Smooth muscle cell of the brain vasculature (primary cell): ENCODE measurements around the gene CTAGE8.
"Not testable (repeated sequence)": the region's sequence is repeated elsewhere in the genome, so short reads cannot be mapped to it uniquely, and the experiment has no call there.

Experiments used
- DNase-seq: peaks from one replicate; pipeline ENCODE4 v3.0.0-alpha.2; 2012; ENCODE audit warnings: low read depth, low spot score

CTAGE8 gene, protein sequence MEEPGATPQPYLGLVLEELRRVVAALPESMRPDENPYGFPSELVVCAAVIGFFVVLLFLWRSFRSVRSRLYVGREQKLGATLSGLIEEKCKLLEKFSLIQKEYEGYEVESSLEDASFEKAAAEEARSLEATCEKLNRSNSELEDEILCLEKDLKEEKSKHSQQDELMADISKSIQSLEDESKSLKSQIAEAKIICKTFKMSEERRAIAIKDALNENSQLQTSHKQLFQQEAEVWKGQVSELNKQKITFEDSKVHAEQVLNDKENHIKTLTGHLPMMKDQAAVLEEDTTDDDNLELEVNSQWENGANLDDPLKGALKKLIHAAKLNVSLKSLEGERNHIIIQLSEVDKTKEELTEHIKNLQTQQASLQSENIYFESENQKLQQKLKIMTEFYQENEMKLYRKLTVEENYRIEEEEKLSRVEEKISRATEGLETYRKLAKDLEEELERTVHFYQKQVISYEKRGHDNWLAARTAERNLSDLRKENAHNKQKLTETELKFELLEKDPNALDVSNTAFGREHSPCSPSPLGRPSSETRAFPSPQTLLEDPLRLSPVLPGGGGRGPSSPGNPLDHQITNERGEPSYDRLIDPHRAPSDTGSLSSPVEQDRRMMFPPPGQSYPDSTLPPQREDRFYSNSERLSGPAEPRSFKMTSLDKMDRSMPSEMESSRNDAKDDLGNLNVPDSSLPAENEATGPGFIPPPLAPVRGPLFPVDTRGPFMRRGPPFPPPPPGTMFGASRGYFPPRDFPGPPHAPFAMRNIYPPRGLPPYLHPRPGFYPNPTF

DNA sequence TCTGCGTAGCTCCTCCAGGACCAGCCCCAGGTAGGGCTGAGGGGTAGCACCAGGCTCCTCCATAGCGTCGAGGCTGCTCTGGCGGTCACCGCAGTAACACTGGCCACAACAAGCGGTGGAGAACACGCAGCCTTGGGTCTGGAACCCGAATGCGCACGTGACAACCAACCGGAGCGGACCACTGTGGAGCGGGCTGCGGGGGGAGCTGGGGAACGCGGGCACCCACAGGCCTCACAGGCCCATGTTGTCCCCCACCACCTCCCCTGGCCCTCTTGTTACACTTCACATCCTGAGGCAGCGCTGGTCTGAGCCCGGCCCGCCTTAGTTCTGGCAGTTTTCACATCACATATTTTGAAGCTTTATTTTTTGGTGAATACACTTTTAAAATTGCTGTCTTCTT lies at the start of gene CTAGE8:
Gene CTAGE8 (minus strand): TSS at position 101 of the 400 bp plus-strand sequence. CDS start 38 bp downstream, at position 63.
- DNase-seq: not testable (repeated sequence)

- DNase-seq: not testable (repeated sequence)
These were observed 48.4 kb upstream of the CTAGE8 start for GRCh38 chr7:144317537-144317936.

GRCh38 chr7:144311872-144312469 lies 42.9 kb upstream of the CTAGE8 start, which contains the start of gene OR2A1:
TSS of gene OR2A1 (plus strand) at chr7:144312419. CDS start at chr7:144318125, 5,706 bp downstream.
- DNase-seq: not testable (repeated sequence)

DNA sequence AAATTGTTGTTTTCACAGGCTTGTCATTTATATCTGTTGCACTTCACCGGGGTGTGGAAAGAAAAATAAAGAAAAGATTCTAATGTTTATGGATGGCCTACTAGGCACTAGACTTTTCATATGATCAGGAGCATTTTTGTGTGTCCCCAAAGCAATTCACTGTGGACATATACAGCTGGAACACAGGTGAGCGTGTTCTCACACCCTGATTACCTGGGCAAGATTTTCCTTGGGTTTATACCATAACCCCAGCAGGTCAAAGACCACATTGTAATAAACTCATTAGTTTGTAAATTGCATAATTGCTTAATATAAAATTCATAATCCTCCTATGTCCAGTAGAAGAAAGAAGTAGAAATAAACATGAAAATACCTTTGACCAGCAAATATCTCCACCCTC lies 42.1 kb upstream of the CTAGE8 start:
- DNase-seq: not testable (repeated sequence)

GRCh38 chr7:144309702-144310101 lies 40.6 kb upstream of the CTAGE8 start:
- DNase-seq: not testable (repeated sequence)

DNA sequence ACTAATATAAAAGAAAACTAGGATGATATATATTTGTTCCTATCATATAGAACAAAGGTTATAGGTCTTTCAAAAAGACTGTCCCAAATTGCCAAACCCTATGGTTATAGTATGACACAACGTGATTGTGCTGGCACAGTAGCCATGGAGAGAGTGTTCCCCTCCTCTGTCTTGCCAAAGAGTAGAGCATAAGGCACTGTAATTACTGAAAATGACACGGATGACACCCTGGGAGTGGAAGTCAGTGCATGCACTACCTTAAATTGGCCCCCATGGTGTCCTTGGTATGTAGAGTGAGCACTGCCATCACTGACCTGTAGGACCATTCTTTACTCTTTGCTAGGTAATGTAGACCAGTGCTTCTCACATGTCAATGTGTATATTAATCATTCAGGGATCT lies 36.1 kb upstream of the CTAGE8 start:
- DNase-seq: not testable (repeated sequence)

GRCh38 chr7:144303607-144304006 lies 34.5 kb upstream of the CTAGE8 start:
- not testable (repeated sequence) for DNase-seq

DNA sequence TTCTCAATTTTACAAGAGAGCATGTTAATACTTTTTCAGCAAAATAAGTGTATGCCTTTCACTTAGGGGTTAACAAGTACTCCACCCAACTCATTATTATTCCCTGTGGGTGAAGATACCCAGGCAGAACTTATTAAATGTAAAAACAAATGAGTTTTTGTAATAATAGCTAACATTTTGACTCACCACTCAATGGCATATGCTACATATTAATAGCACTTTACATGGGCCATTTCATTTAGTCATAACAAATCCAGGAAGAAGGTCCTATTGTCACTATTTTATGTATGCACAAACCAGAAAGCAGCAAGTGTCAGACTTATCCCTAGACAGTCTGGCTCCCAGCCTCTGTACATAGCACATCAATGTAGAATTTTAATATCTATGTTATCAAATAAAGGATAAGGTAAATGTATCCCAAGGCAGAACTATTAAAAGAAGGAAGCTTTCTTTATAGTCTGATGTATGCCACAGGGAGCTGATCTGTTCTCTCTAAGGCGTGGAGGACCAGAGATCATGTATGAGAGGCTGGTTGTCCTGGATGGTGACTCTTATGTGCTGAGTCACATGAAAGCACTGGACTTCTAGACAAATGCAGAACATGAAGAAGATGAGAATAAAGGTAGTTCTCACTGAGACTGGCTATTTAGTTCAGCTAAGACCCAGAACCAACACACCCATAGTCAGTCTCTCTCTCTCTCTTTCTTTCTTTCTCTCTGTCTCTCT lies 33.7 kb upstream of the CTAGE8 start:
- DNase-seq: not testable (repeated sequence)

DNA sequence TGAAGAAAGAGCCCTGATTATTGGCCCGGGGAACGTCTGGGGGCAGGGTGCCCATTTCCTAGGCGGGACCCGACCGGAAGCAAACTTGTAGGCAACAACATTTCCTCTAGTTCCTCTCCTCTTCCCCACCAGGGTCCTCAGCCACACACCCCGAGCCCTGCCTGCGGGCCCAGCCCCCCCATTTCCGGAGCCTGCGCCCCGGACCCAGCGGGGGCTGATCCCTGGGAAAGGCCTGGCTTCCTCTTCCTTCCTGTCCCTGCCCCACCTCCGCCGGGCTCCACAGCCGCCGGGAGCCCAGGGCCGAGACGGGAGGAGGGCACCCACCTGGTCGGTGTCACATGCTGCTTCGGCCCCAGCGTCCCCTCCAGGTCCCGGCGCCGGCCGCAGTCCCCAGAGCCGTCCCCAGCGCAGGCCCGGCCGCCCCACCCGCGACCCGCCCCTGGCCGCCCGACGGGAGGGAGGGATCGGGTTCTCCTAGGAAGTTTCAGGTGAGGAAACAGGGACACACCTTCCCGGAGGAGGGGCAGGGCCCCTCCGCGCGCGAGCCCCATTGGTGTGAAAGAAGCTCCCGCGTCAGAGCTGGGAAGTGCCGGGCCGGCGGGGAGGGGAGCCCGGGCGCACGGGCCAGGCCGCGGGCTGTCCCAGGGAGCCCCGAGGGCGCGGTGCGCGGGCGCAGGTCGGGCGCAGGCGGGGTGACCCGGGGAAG lies 24.9 kb upstream of the CTAGE8 start:
- not testable (repeated sequence) for DNase-seq

DNA sequence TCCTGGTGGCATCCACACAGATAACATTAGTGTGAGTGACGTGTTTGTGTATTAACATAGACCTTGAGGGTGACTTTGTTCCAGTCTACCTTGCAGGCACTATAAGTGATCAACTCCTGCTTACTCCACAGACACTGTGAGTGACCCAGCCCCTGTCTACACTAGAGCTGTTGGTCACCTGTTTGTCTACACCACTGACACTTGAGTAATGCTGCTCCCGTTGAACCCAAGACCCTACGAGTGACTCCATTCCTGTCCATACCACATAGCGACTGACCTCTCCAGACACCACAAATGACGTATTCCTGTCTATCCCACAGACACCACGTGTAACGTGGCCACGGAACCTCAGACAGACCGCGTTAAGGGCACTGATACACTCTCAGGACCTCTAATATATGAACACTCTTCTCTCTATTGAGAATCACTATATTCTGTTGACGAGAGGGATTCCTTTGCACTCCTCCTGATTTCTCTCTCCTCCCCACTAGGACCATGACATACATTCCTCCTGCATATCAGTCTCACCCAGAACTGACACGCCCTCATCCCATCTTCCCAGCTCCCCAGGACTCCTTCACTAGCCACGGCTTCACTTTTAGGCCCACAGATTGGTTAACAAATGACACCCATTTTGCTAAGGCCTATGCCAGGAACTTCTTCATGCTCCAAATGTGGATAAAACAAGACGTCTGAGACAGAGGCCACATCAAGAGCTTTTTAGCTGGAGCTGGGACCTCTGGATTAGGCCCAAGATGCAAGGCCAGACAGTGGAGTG lies 23.5 kb upstream of the CTAGE8 start:
- DNase-seq: not testable (repeated sequence)

DNA sequence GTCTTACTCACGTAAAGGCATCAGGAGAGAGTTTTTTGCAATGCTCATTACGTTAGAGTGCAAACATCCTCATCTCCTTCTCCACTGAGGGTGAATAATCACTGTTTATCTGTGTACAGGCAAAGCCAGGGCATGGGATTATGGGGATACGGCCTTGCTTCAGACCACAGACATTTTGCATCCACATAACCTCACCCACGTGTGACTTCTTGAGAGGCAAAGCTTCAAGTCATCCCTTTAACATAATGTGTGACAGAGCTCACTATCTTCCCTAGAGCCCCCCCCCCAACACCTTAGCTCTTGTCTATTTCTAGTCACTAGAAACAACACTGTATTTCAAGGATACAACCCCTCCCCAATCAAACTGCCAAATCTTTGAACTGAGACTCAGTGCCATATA lies 22.5 kb upstream of the CTAGE8 start:
- DNase-seq: not testable (repeated sequence)

DNA sequence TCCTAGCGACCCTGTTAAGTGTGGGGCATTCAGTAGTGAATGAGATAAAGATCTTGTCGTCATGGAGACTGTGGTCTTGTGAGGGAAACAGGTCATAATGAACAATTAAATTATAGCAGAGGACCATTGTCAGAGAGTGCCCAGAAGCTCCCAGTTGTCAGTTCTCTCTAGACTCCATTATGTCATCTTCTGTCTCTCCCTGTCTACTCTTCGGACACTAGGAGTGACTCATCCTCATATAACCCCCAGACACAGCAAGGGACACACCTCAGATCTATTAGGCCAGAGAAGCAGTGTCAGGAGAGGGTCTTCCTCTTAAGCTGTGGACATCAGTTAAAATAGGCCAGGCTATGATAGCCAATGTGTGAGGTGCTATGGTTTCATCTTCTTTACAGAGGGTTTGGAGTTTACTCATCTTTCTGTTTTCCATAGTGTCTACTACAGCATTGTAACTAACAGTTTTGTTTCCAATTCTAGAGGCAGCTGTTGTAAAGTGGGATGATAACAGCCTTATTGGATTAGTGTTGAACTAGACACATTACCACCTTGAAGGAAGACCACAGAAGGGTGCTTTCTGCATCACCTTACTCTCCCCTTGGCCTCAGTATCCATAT lies 18.2 kb upstream of the CTAGE8 start:
- not testable (repeated sequence) for DNase-seq

DNA sequence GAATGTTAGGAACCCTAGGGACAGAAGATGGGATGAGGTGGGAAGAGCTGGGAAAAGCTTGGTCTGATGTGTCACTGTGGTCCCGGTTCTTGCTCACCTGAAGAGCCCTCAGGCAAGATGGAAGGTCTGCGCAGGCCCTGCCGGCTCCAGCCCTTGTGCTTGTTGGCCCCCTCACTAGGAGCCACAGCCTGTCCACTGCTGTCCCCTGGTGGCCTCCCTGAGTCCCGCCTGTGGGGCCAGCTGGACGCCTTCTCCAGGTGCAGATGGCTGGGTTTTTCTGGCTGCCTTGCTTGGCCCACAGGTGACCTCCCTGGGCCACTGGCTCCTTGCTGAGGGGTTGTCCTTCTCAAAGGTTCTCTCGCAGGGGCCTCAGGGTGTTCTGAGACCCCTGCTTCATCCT lies 14.6 kb upstream of the CTAGE8 start:
- DNase-seq: not testable (repeated sequence)

- not testable (repeated sequence) for DNase-seq
These were observed 13.4 kb upstream of the CTAGE8 start for GRCh38 chr7:144282490-144282889.

DNA sequence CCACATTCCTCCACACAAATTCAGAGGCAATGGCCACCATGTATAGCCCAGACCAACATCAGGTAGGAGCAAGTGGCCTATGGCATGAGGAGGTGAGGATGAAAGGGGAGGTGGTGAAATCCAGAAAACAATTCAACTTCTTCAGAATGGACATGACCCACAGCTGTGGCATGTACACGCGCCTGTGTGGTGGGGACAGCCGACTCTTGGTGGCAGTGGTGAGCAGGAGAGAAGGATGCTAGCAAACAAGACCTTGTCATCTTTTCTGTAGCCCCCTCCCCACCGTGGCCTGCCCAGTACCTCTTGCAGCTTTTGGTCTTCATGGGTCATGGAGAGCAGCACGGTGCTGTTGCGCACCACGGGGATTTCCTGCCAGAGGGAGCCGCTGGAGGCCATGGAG lies 12.9 kb upstream of the CTAGE8 start:
- DNase-seq: not testable (repeated sequence)

DNA sequence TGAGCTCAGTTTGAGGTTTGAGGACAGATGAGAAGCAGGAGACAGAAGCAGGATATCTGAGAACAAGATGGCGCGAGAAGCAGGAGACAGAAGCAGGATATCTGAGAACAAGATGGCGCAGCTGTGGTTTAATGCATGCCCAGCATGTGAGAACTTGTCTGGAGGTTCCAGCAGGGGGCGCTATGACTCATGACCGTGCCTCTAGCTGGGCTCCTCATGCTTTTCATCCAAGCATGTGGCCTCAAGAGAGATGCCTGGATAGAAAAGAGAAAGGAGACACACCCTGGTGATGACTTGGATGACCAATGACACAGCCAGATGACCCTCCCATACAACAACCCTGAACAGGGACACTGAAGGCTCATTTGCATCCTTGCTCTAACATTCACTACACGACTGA lies 10.9 kb upstream of the CTAGE8 start:
- not testable (repeated sequence) for DNase-seq

- not testable (repeated sequence) for DNase-seq
These were observed 6.2 kb upstream of the CTAGE8 start for GRCh38 chr7:144275281-144275680.

DNA sequence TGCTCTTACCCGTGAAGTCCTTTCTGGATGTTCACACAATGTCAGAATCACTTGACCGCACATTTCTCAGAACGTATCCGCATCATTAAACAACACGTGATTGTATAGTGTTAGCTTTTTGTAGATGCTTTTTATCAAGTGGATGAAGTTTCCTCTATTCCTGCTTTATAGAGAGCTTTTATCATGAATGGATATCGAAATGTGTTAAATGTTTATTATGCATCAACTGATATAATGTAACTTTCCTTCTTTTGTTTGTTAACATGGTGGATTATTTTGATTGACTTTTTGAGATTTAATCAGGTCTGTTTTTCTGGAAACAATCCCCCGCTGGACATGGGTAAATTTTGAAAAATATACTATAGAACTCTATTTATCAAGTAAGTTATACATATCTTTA lies 4.4 kb downstream of the CTAGE8 start, which contains the start of gene OR2A7:
Gene OR2A7 (minus strand): TSS at position 101 of the 400 bp plus-strand sequence. CDS start 5,164 bp downstream, outside the sequence.
- DNase-seq: not testable (repeated sequence)

GRCh38 chr7:144262128-144262527 lies 7.0 kb downstream of the CTAGE8 start:
- not testable (repeated sequence) for DNase-seq
